Brain microvascular endothelial cell (primary cell): Measurements from ENCODE around the gene NAXE.

Source experiments
- DNase-seq: peaks from one replicate; pipeline ENCODE4 v3.0.0-alpha.2; 2020
- H3K27ac ChIP-seq: fragments of 250-450 bp; sonication (Bioruptor Pico); 2 replicates; pipeline ENCODE4 v1.5.1; 2020; ENCODE audit warnings: mild to moderate bottlenecking, moderate library complexity
- H3K27me3 ChIP-seq: fragments of 250-450 bp; sonication (Bioruptor Pico); replicated peaks from 2 replicates; pipeline ENCODE4 v1.5.1; 2020; ENCODE audit warnings: mild to moderate bottlenecking
- H3K36me3 ChIP-seq: fragments of 250-450 bp; sonication (Bioruptor Pico); replicated peaks from 2 replicates; pipeline ENCODE4 v1.5.1; 2020; ENCODE audit warnings: mild to moderate bottlenecking
- H3K4me3 ChIP-seq: 2 replicates; pipeline ENCODE4 v1.5.1; 2011; ENCODE audit warnings: low read depth, mild to moderate bottlenecking, control low read depth, low read length, moderate library complexity
- CTCF ChIP-seq: IDR thresholded peaks from 2 replicates; pipeline ENCODE4 v1.5.1; 2011; ENCODE audit warnings: low read depth, mild to moderate bottlenecking, moderate library complexity, low read length, control low read depth, inconsistent platforms; ENCODE audit errors: missing control alignments
- in situ Hi-C: cut with HindIII; loops from 2 replicates; pipeline ENCODE4 v1.10.0; 2017; ENCODE audit warnings: low sequenced_read_pairs, low pct_ligation_motif_present

NAXE gene

GRCh38 chr1:156592158-156592909, 758 bp downstream of the NAXE start:
- peaks cover 29% of the 10 kb centered on the region for H3K36me3 ChIP-seq
- H3K27ac ChIP-seq = no peak overlapping the region
- no peak for TF ChIP-seq CTCF
- no peaks in the 10 kb centered on the region for H3K27me3 ChIP-seq
- in situ Hi-C loops = no loop called here
- peak overlapping the region; percentile 88 for H3K4me3 ChIP-seq
- no peak for DNase-seq

GRCh38 chr1:156592910-156593660, 1.5 kb downstream of the NAXE start:
- no peak overlapping the region for H3K27ac ChIP-seq
- no peaks in the 10 kb centered on the region for H3K27me3 ChIP-seq
- peaks cover 37% of the 10 kb centered on the region for H3K36me3 ChIP-seq
- no peak for DNase-seq
- H3K4me3 ChIP-seq = no peak overlapping the region
- TF ChIP-seq CTCF = no peak
- in situ Hi-C loops = no loop called here

GRCh38 chr1:156593661-156593989, 2.0 kb downstream of the NAXE start:
- no peak for TF ChIP-seq CTCF
- Histone ChIP-seq H3K27ac (no peak overlapping the region), H3K4me3 (no peak overlapping the region), H3K27me3 (no peaks in the 10 kb centered on the region), H3K36me3 (peaks cover 42% of the 10 kb centered on the region)
- in situ Hi-C loops = no loop called here
- no peak for DNase-seq

GRCh38 chr1:156594190-156594589, 2.6 kb downstream of the NAXE start:
- Histone ChIP-seq H3K27me3 (no peaks in the 10 kb centered on the region), H3K36me3 (peaks cover 46% of the 10 kb centered on the region), H3K27ac (no peak overlapping the region), H3K4me3 (no peak overlapping the region)
- DNase-seq = no peak
- no peak for TF ChIP-seq CTCF
- in situ Hi-C loops = no loop called here

GRCh38 chr1:156595016-156595415, 3.4 kb downstream of the NAXE start:
- Histone ChIP-seq H3K27me3 (no peaks in the 10 kb centered on the region), H3K36me3 (peaks cover 46% of the 10 kb centered on the region), H3K4me3 (no peak overlapping the region), H3K27ac (no peak overlapping the region)
- in situ Hi-C loops = no loop called here
- DNase-seq = no peak
- no peak for TF ChIP-seq CTCF
